Tibial nerve (tissue), 4 donors: ENCODE measurements around the gene SULT1A1.
"Not testable (repeated sequence)": the region's sequence is repeated elsewhere in the genome, so short reads cannot be mapped to it uniquely, and the experiment has no call there.

Experiments
- EP300 ChIP-seq, 2 donors: sonication (generic); formaldehyde crosslinking; IDR thresholded peaks; one replicate each; pipeline ENCODE4 v1.6.1; 2017; ENCODE audit warnings: antibody characterized with exemption in 2 of 2, mild to moderate bottlenecking in 1 of 2
- POLR2A ChIP-seq, 2 donors: fragments of 450-650 bp; IDR thresholded peaks; one replicate each; pipeline ENCODE4 v1.6.1; 2017; ENCODE audit warnings: antibody characterized with exemption in 2 of 2, mild to moderate bottlenecking in 2 of 2, moderate library complexity in 2 of 2
- TF ChIP-seq, protein P1 (sequence below), 5 experiments: fragments of 200-600 bp in 3 of 5; fragments of 450-650 bp in 2 of 5; sonication (generic) in 3 of 5; IDR thresholded peaks; one replicate each; pipeline ENCODE4 v1.5.1; 2016 to 2019; ENCODE audit warnings: antibody characterized with exemption in 5 of 5, mild to moderate bottlenecking in 3 of 5, moderate library complexity in 2 of 5

- TF ChIP-seq POLR2A, EP300 (IDR thresholded peaks at IDR 0.05): not testable (repeated sequence)
- TF ChIP-seq, protein P1, sequence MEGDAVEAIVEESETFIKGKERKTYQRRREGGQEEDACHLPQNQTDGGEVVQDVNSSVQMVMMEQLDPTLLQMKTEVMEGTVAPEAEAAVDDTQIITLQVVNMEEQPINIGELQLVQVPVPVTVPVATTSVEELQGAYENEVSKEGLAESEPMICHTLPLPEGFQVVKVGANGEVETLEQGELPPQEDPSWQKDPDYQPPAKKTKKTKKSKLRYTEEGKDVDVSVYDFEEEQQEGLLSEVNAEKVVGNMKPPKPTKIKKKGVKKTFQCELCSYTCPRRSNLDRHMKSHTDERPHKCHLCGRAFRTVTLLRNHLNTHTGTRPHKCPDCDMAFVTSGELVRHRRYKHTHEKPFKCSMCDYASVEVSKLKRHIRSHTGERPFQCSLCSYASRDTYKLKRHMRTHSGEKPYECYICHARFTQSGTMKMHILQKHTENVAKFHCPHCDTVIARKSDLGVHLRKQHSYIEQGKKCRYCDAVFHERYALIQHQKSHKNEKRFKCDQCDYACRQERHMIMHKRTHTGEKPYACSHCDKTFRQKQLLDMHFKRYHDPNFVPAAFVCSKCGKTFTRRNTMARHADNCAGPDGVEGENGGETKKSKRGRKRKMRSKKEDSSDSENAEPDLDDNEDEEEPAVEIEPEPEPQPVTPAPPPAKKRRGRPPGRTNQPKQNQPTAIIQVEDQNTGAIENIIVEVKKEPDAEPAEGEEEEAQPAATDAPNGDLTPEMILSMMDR (IDR thresholded peaks at IDR 0.05) = not testable (repeated sequence)
Measured at GRCh38 chr16:28600965-28601364, 8.9 kb downstream of the SULT1A1 start.
